ENCODE data around the gene CD200. TPM values are rescaled to one million over a fixed set of nuclear protein-coding genes. Genes with fewer than 3 reads are reported as not detected.

Gene CD200
- total and polyA plus RNA-seq, 9 of the 15 experiments (the other 6 are each of a cell fraction or from before 2014, with no cell fraction given) = 0.13 TPM; not detected in 8

- Histone ChIP-seq H3K4me2 (ENCODE audit: insufficient read depth, low read length) (no peak overlapping the region), H4K20me1 (replicated peaks; ENCODE audit: control insufficient read depth, insufficient read depth, low read length) (no peaks in the 10 kb centered on the region), H3K9ac (ENCODE audit: insufficient read depth in 1 of 2, low read depth in 2 of 2, low read length in 2 of 2) (no peak overlapping the region), H3K4me3 (no peak overlapping the region), H2AFZ (ENCODE audit: low read depth, low read length) (no peak overlapping the region), H3K27ac (ENCODE audit: extremely low read depth, low read depth, low read length) (no peak overlapping the region), H3K4me1 (replicated peaks in 1 of 2; ENCODE audit: control insufficient read depth in 2 of 2, insufficient read depth in 2 of 2, low read length in 2 of 2) (peaks cover 0 to 3% of the 10 kb centered on the region in 2 experiments; a peak in 2 of 5 replicates), H3K9me1 (ENCODE audit: control insufficient read depth, insufficient read depth, low read length) (no peaks in the 10 kb centered on the region), H3K9me3 (replicated peaks; ENCODE audit: control insufficient read depth, insufficient read depth, low read depth, low read length) (no peaks in the 10 kb centered on the region), H3K27me3 (ENCODE audit: control insufficient read depth in 2 of 2, insufficient read depth in 2 of 2, low read length in 2 of 2) (peaks cover 3 to 9% of the 10 kb centered on the region in 2 experiments; a peak in 4 of 5 replicates), H3K79me2 (ENCODE audit: control insufficient read depth, insufficient read depth, low read length) (no peaks in the 10 kb centered on the region), H3K36me3 (ENCODE audit: control insufficient read depth, insufficient read depth, low read length) (no peaks in the 10 kb centered on the region)
- FAIRE-seq (no peak), DNase-seq (ENCODE audit: extremely low read depth in 1 of 4, low spot score in 3 of 4) (no peak), ATAC-seq (no peak)
- in situ Hi-C loops (cut with MboI) (no loop called here), intact Hi-C loops (cut with micrococcal nuclease) (no loop called here)
- no TSS peak for BruUV-seq (replicated peaks)
- ChIA-PET POLR2A (no interaction called here), CTCF (ENCODE audit: low intra/inter-chr PET ratio) (no interaction called here)
- WGBS (ENCODE audit: insufficient coverage, low coverage, missing lambda C conversion rate) = 0% methylated on average over 6 of the region's 6 CpGs
- no peak for TF ChIP-seq CCAR2 (IDR thresholded peaks at IDR 0.05; ENCODE audit: low read depth, low read length)
- no peak for TF ChIP-seq GATA2 (CRISPR knock-in tag; IDR thresholded peaks at IDR 0.05)
- TF ChIP-seq CREB1 (IDR thresholded peaks at IDR 0.05) = no peak
- no peak for TF ChIP-seq CREB1 (CRISPR knock-in tag; IDR thresholded peaks at IDR 0.05)
- TF ChIP-seq EHMT2 (IDR thresholded peaks at IDR 0.05) = no peak
- no peak for TF ChIP-seq TBL1XR1 (IDR thresholded peaks at IDR 0.05; ENCODE audit: low read length in 2 of 2)
- TF ChIP-seq PYGO2 (tag; IDR thresholded peaks at IDR 0.05) = no peak
- TF ChIP-seq PTTG1 (tag; IDR thresholded peaks at IDR 0.05; ENCODE audit: low read depth) = no peak
- TF ChIP-seq ETV1 (tag; conservative IDR thresholded peaks at IDR 0.05; ENCODE audit: low read depth) = no peak
- no peak for TF ChIP-seq ZNF408 (CRISPR knock-in tag; IDR thresholded peaks at IDR 0.05; ENCODE audit: low read depth)
- TF ChIP-seq ZNF518B (CRISPR knock-in tag; IDR thresholded peaks at IDR 0.05) = no peak
- no peak for TF ChIP-seq MCM2 (IDR thresholded peaks at IDR 0.05; ENCODE audit: low read depth)
- TF ChIP-seq ZNF512 (tag; IDR thresholded peaks at IDR 0.05) = no peak
- TF ChIP-seq TSHZ1 (CRISPR knock-in tag; IDR thresholded peaks at IDR 0.05) = no peak
- no peak for TF ChIP-seq FUS (optimal IDR thresholded peaks at IDR 0.05; ENCODE audit: low read depth, low read length)
These were observed 5.2 kb downstream of the CD200 start for GRCh38 chr3:112338021-112338726.

All from K562 (cell line).